GM12873 (cell line): ENCODE measurements around the gene RFWD3.
A peak's percentile ranks its signal among the peaks of the same experiment; 100 is the strongest.

Experiments
- CTCF ChIP-seq: IDR thresholded peaks from 2 replicates; pipeline ENCODE4 v1.5.1; 2012; ENCODE audit warnings: low read depth, mild to moderate bottlenecking, moderate library complexity, low read length, control low read depth; ENCODE audit not compliant: insufficient read depth; ENCODE audit errors: missing control alignments

RFWD3 gene

GRCh38 chr16:74700438-74701225 is 34.0 kb upstream of the RFWD3 start, which contains the start of gene MLKL:
TSS of gene MLKL (minus strand) at chr16:74700862. CDS start at chr16:74695757, 5,105 bp downstream.
- peak; percentile 19 for TF ChIP-seq CTCF

- TF ChIP-seq CTCF, result no peak
Observed at GRCh38 chr16:74700116-74700437, 33.4 kb upstream of the RFWD3 start.

GRCh38 chr16:74699666-74700065 is 33.0 kb upstream of the RFWD3 start:
- no peak for TF ChIP-seq CTCF

- no peak for TF ChIP-seq CTCF
Observed at GRCh38 chr16:74698222-74698621, 31.5 kb upstream of the RFWD3 start.

- TF ChIP-seq CTCF, result no peak
Observed at GRCh38 chr16:74695450-74696422, 29.1 kb upstream of the RFWD3 start.

GRCh38 chr16:74691093-74691855 is 24.6 kb upstream of the RFWD3 start:
- TF ChIP-seq CTCF, result no peak
